Embryonic facial prominence (tissue), 1 donor: ENCODE results near the gene PDE8A.

ENCODE experiments used
- DNase-seq: peaks from one replicate; pipeline ENCODE4 v3.0.0-alpha.2; 2016; ENCODE audit errors: extremely low spot score

PDE8A gene

GRCh38 chr15:85034276-85034675 is 52.6 kb downstream of the PDE8A start:
- no peak for DNase-seq

- peak; percentile 3 for DNase-seq
These were observed 54.3 kb downstream of the PDE8A start for GRCh38 chr15:85035980-85036379.

GRCh38 chr15:85036716-85037115 is 55.1 kb downstream of the PDE8A start:
- peak; percentile 3 for DNase-seq

- no peak for DNase-seq
These were observed 56.0 kb downstream of the PDE8A start for GRCh38 chr15:85037641-85038040.

GRCh38 chr15:85041230-85041629 is 59.6 kb downstream of the PDE8A start:
- DNase-seq: no peak

- DNase-seq: no peak
These were observed 62.7 kb downstream of the PDE8A start for GRCh38 chr15:85044251-85044853.

- no peak for DNase-seq
These were observed 63.2 kb downstream of the PDE8A start for GRCh38 chr15:85044894-85045293.

- no peak for DNase-seq
These were observed 64.0 kb downstream of the PDE8A start for GRCh38 chr15:85045615-85046014.

- DNase-seq: no peak
These were observed 65.8 kb downstream of the PDE8A start for GRCh38 chr15:85047271-85047948.

- no peak for DNase-seq
These were observed 66.8 kb downstream of the PDE8A start for GRCh38 chr15:85048430-85048829.

- DNase-seq: peak; percentile 4
These were observed 68.1 kb downstream of the PDE8A start for GRCh38 chr15:85049805-85050204.

- no peak for DNase-seq
These were observed 78.1 kb downstream of the PDE8A start for GRCh38 chr15:85059734-85060133.

GRCh38 chr15:85062560-85062959 is 80.9 kb downstream of the PDE8A start:
- no peak for DNase-seq

- DNase-seq: no peak
These were observed 81.4 kb downstream of the PDE8A start for GRCh38 chr15:85063088-85063487.

- DNase-seq: no peak
These were observed 81.9 kb downstream of the PDE8A start for GRCh38 chr15:85063522-85064079.

- DNase-seq: no peak
These were observed 83.1 kb downstream of the PDE8A start for GRCh38 chr15:85064710-85065109.

GRCh38 chr15:85071061-85071460 is 89.4 kb downstream of the PDE8A start:
- no peak for DNase-seq

- DNase-seq: no peak
These were observed 89.8 kb downstream of the PDE8A start for GRCh38 chr15:85071504-85071903.

- no peak for DNase-seq
These were observed 91.3 kb downstream of the PDE8A start for GRCh38 chr15:85072917-85073316.

- no peak for DNase-seq
These were observed 92.0 kb downstream of the PDE8A start for GRCh38 chr15:85073556-85074194.

GRCh38 chr15:85086855-85087254 is 105.2 kb downstream of the PDE8A start:
- DNase-seq: no peak

- no peak for DNase-seq
These were observed 106.6 kb downstream of the PDE8A start for GRCh38 chr15:85088300-85088699.
